Caco-2 (cell line): Measurements from ENCODE around the gene PGS1. TPM values are rescaled to one million over a fixed set of nuclear protein-coding genes. Genes with fewer than 3 reads are reported as not detected.
"Not testable (repeated sequence)": the region's sequence is repeated elsewhere in the genome, so short reads cannot be mapped to it uniquely, and the experiment has no call there.

Experiments
- BruUV-seq: library from RNA; stranded (reverse); fragments of 400-500 nt; replicated peaks from 2 replicates; lab custom pipeline; 2021; lab: Mats Ljungman, UMichigan
- CTCF ChIA-PET: fragments of 300-600 bp; sonication (Branson Sonifier 250); formaldehyde crosslinking; loops from one replicate; lab custom pipeline; 2022; ENCODE audit warnings: antibody characterized with exemption; lab: Charles Lee
- POLR2A ChIA-PET: fragments of 300-600 bp; sonication (Branson Sonifier 250); formaldehyde crosslinking; loops from one replicate; lab custom pipeline; 2022; ENCODE audit warnings: antibody characterized with exemption; lab: Charles Lee
- DNase-seq, 2 experiments: peaks; one replicate each; pipeline versions ENCODE4 v3.0.0 to v3.0.0-alpha.2; 2020 to 2022
- H3K27me3 ChIP-seq: replicated peaks from 2 replicates; pipeline ENCODE4 v1.6.0; 2011; ENCODE audit warnings: low read length; ENCODE audit not compliant: control insufficient read depth, insufficient read depth
- H3K36me3 ChIP-seq: 2 replicates; pipeline ENCODE4 v1.5.1; 2011; ENCODE audit warnings: low read length; ENCODE audit not compliant: control insufficient read depth, insufficient read depth
- H3K4me1 ChIP-seq: fragments of 250-450 bp; sonication (Bioruptor Pico); 2 replicates; pipeline ENCODE4 v1.5.1; 2020; ENCODE audit warnings: mild to moderate bottlenecking
- H3K4me3 ChIP-seq: 2 replicates; pipeline ENCODE4 v1.5.1; 2011; ENCODE audit warnings: low read depth, mild to moderate bottlenecking, control low read depth, low read length
- H3K9me3 ChIP-seq: fragments of 250-450 bp; sonication (Bioruptor Pico); 2 replicates; pipeline ENCODE4 v1.5.1; 2020; ENCODE audit warnings: mild to moderate bottlenecking, moderate library complexity
- H3K27ac Mint-ChIP-seq: one replicate; pipeline ENCODE4 v1.8.0; 2022; ENCODE audit warnings: mixed read lengths; ENCODE audit not compliant: unreplicated experiment
- H3K27me3 Mint-ChIP-seq: one replicate; pipeline ENCODE4 v1.8.0; 2022; ENCODE audit warnings: mixed read lengths; ENCODE audit not compliant: insufficient read depth, unreplicated experiment
- H3K36me3 Mint-ChIP-seq: one replicate; pipeline ENCODE4 v1.8.0; 2022; ENCODE audit warnings: mild to moderate bottlenecking, mixed read lengths; ENCODE audit not compliant: insufficient read depth, unreplicated experiment
- H3K4me1 Mint-ChIP-seq: one replicate; pipeline ENCODE4 v1.8.0; 2022; ENCODE audit warnings: low read depth, mixed read lengths; ENCODE audit not compliant: unreplicated experiment
- H3K4me3 Mint-ChIP-seq: one replicate; pipeline ENCODE4 v1.8.0; 2022; ENCODE audit warnings: mild to moderate bottlenecking, moderate library complexity, mixed read lengths; ENCODE audit not compliant: unreplicated experiment
- H3K9me3 Mint-ChIP-seq: one replicate; pipeline ENCODE4 v1.8.0; 2022; ENCODE audit warnings: mixed read lengths; ENCODE audit not compliant: unreplicated experiment
- CTCF ChIP-seq, 2 experiments: fragments of 200-600 bp in 1 of 2; IDR thresholded peaks; 1 replicate in 1 of 2; 2 replicates in 1 of 2; pipeline versions ENCODE4 v1.5.1 to v1.8.0; 2011 to 2022; ENCODE audit warnings: antibody characterized with exemption in 1 of 2, control low read depth in 1 of 2, inconsistent platforms in 1 of 2, low read depth in 1 of 2, low read length in 1 of 2, mild to moderate bottlenecking in 1 of 2, moderate library complexity in 1 of 2; ENCODE audit not compliant: insufficient read depth in 1 of 2, severe bottlenecking in 1 of 2, unreplicated experiment in 1 of 2
- intact Hi-C: fragments of 100-400 bp; cut with micrococcal nuclease; formaldehyde crosslinking; loops from one replicate; pipeline ENCODE4 v1.10.0; 2022; ENCODE audit not compliant: unreplicated experiment
- total RNA-seq: library from RNA; stranded (reverse); gene quantifications from 2 replicates; pipeline ENCODE4 v1.2.3, GENCODE V29; 2022

Gene PGS1
- total RNA-seq, 1 experiment from 2014 or later, result 54.1 TPM

DNA sequence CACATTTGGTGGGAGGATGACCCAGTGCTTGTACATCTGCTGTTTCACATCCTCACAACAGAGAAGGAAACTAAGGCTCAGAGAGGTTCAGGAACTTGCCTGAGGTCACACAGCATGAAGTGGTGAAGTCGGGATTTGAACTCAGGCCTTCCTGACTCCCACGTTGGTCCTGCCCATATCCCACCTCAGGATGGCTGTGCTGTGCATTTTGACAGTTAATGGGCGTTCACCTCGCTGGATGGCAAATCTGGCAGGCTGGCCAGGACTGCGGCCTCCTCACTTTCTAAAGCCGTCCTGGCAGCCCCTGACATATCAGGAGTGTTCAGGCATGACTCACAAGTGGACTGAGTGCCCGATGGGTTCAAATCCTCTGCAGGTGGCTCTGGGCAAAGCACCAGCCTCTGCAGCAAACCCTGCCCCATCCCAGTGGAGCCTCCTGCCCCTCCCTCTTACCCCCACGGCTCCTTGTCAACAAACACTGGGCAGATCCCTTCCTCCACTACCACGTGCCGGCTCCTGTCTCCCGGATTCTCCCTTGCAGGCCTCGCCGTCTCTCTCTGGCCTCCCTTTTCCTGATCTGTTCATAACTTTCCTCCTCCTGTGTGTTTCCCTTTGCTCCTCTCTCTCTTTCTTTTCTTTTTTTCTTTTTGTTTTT lies 47.8 kb upstream of the PGS1 start:
- Mint-ChIP-seq H3K27ac (no peak overlapping the region), H3K9me3 (no peaks in the 10 kb centered on the region), H3K4me1 (peaks cover 7% of the 10 kb centered on the region), H3K4me3 (no peak overlapping the region), H3K36me3 (no peaks in the 10 kb centered on the region), H3K27me3 (no peaks in the 10 kb centered on the region)
- CTCF ChIA-PET, result no interaction called here
- BruUV-seq, result no TSS peak
- no peak for DNase-seq
- no peak overlapping the region for H3K4me3 ChIP-seq
- no peak for TF ChIP-seq CTCF (IDR thresholded peaks at IDR 0.05; ENCODE audit: insufficient read depth in 1 of 2, low read depth in 1 of 2, low read length in 1 of 2, severe bottlenecking in 1 of 2, unreplicated experiment in 1 of 2)
- intact Hi-C loops, result no loop called here
- no peaks in the 10 kb centered on the region for H3K36me3 ChIP-seq
- POLR2A ChIA-PET, result interaction anchor here (0.6 kb wide), 1 partner anchor 9 kb away, joined by 10 read pairs; no protein-coding TSS in a partner anchor
- no peaks in the 10 kb centered on the region for H3K9me3 ChIP-seq
- no peaks in the 10 kb centered on the region for H3K4me1 ChIP-seq
- H3K27me3 ChIP-seq, result no peaks in the 10 kb centered on the region

DNA sequence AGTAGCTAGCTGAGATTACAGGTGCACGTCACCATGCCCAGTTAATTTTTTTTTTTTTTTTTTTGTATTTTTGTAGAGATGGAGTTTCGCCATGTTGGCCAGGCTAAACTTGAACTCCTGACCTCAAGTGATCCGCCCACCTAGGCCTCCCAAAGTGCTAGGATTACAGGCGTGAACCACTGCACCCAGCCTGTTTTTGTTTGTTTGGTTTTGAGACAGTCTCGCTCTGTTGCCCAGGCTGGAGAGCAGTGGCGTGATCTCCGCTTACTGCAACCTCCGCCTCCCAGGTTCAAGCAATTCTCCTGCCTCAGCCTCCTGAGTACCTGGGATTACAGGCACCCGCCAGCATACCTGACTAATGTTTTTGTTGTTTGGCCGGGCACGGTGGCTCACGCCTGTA lies 47.1 kb upstream of the PGS1 start:
- CTCF ChIA-PET, H3K4me1 ChIP-seq, H3K27me3 ChIP-seq, H3K27me3 Mint-ChIP-seq, intact Hi-C loops, H3K9me3 ChIP-seq, DNase-seq, H3K36me3 ChIP-seq, H3K27ac Mint-ChIP-seq, H3K36me3 Mint-ChIP-seq, H3K4me1 Mint-ChIP-seq, H3K4me3 ChIP-seq, BruUV-seq, H3K9me3 Mint-ChIP-seq, POLR2A ChIA-PET, H3K4me3 Mint-ChIP-seq: not testable (repeated sequence)

- BruUV-seq, result no TSS peak
- intact Hi-C loops, result no loop called here
- no peak for TF ChIP-seq CTCF (IDR thresholded peaks at IDR 0.05; ENCODE audit: insufficient read depth in 1 of 2, low read depth in 1 of 2, low read length in 1 of 2, severe bottlenecking in 1 of 2, unreplicated experiment in 1 of 2)
- ChIA-PET CTCF (no interaction called here), POLR2A (no interaction called here)
- Histone ChIP-seq H3K4me1 (no peaks in the 10 kb centered on the region), H3K36me3 (no peaks in the 10 kb centered on the region), H3K27me3 (no peaks in the 10 kb centered on the region; the same call in 1 of the 2 replicates), H3K9me3 (no peaks in the 10 kb centered on the region), H3K4me3 (no peak overlapping the region)
- H3K36me3 Mint-ChIP-seq, result no peaks in the 10 kb centered on the region
- H3K27ac Mint-ChIP-seq, result no peak overlapping the region
- H3K9me3 Mint-ChIP-seq, result no peaks in the 10 kb centered on the region
- H3K4me1 Mint-ChIP-seq, result peaks cover 7% of the 10 kb centered on the region
- DNase-seq, result no peak
- no peaks in the 10 kb centered on the region for H3K27me3 Mint-ChIP-seq
- H3K4me3 Mint-ChIP-seq, result no peak overlapping the region
Observed at GRCh38 chr17:78332991-78333390, 45.5 kb upstream of the PGS1 start.
